H9 (cell line): Measurements from ENCODE around the gene PAM. TPM values are rescaled to one million over a fixed set of nuclear protein-coding genes. Genes with fewer than 3 reads are reported as not detected.
A peak's percentile ranks its signal among the peaks of the same experiment; 100 is the strongest.

Experiments used
- DNase-seq: peaks from one replicate; pipeline ENCODE4 v3.0.0-alpha.2; 2017
- H2AFZ ChIP-seq: one replicate; pipeline ENCODE4 v1.6.1; 2013; ENCODE audit warnings: mild to moderate bottlenecking, low read length, control low read depth, moderate library complexity
- H2AK5ac ChIP-seq: 2 replicates; pipeline ENCODE4 v1.6.1; 2013; ENCODE audit warnings: low read length, control low read depth, mixed read lengths; ENCODE audit not compliant: insufficient read length
- H2BK120ac ChIP-seq: one replicate; pipeline ENCODE4 v1.6.1; 2013; ENCODE audit warnings: low read depth, mild to moderate bottlenecking, low read length, control low read depth, inconsistent platforms; ENCODE audit not compliant: poor library complexity, severe bottlenecking
- H2BK12ac ChIP-seq: 2 replicates; pipeline ENCODE4 v1.6.1; 2013; ENCODE audit warnings: low read length, control low read depth, mixed read lengths, low read depth; ENCODE audit not compliant: insufficient read length
- H2BK15ac ChIP-seq: 2 replicates; pipeline ENCODE4 v1.6.1; 2013; ENCODE audit warnings: low read depth, low read length, control low read depth
- H2BK20ac ChIP-seq: one replicate; pipeline ENCODE4 v1.6.1; 2013; ENCODE audit warnings: low read depth, mild to moderate bottlenecking, low read length, control low read depth, inconsistent platforms; ENCODE audit not compliant: poor library complexity, severe bottlenecking
- H2BK5ac ChIP-seq: 2 replicates; pipeline ENCODE4 v1.6.1; 2013; ENCODE audit warnings: low read length, control low read depth, mixed read lengths; ENCODE audit not compliant: insufficient read length
- H3K14ac ChIP-seq: 2 replicates; pipeline ENCODE4 v1.6.1; 2013; ENCODE audit warnings: low read length, control low read depth; ENCODE audit not compliant: insufficient read depth
- H3K18ac ChIP-seq: 2 replicates; pipeline ENCODE4 v1.6.1; 2013; ENCODE audit warnings: low read depth, mild to moderate bottlenecking, mixed read lengths, low read length, control low read depth; ENCODE audit not compliant: insufficient read length
- H3K23ac ChIP-seq: 2 replicates; pipeline ENCODE4 v1.6.1; 2013; ENCODE audit warnings: low read length, control low read depth, mixed read lengths, low read depth; ENCODE audit not compliant: insufficient read length
- H3K23me2 ChIP-seq: 2 replicates; pipeline ENCODE4 v1.6.1; 2013; ENCODE audit warnings: low read depth, mild to moderate bottlenecking, mixed read lengths, low read length, control low read depth; ENCODE audit not compliant: insufficient read length, poor library complexity, severe bottlenecking
- H3K27ac ChIP-seq: 2 replicates; pipeline ENCODE4 v1.5.1; 2013; ENCODE audit warnings: low read length, control low read depth, mixed read lengths, low read depth; ENCODE audit not compliant: insufficient read length
- H3K27me3 ChIP-seq: 2 replicates; pipeline ENCODE4 v1.6.1; 2013; ENCODE audit warnings: low read length, control low read depth, inconsistent platforms; ENCODE audit not compliant: insufficient read depth
- H3K4ac ChIP-seq: 2 replicates; pipeline ENCODE4 v1.6.1; 2013; ENCODE audit warnings: low read depth, mild to moderate bottlenecking, control low read depth, inconsistent platforms, low read length, moderate library complexity
- H3K4me1 ChIP-seq: 2 replicates; pipeline ENCODE4 v1.6.1; 2013; ENCODE audit warnings: low read length, control low read depth, inconsistent platforms; ENCODE audit not compliant: insufficient read depth
- H3K4me2 ChIP-seq: 2 replicates; pipeline ENCODE4 v1.6.1; 2013; ENCODE audit warnings: low read length, control low read depth, mixed read lengths; ENCODE audit not compliant: insufficient read length, insufficient read depth
- H3K56ac ChIP-seq: 2 replicates; pipeline ENCODE4 v1.6.1; 2013; ENCODE audit warnings: low read depth, mild to moderate bottlenecking, mixed read lengths, low read length, control low read depth; ENCODE audit not compliant: insufficient read length
- H3K79me1 ChIP-seq: 2 replicates; pipeline ENCODE4 v1.6.1; 2013; ENCODE audit warnings: low read depth, mild to moderate bottlenecking, moderate library complexity, low read length, control low read depth, inconsistent platforms; ENCODE audit not compliant: insufficient read depth, poor library complexity, severe bottlenecking
- H3K79me2 ChIP-seq: 2 replicates; pipeline ENCODE4 v1.6.1; 2013; ENCODE audit warnings: low read length, control low read depth, inconsistent platforms; ENCODE audit not compliant: insufficient read depth
- H3K9ac ChIP-seq: 2 replicates; pipeline ENCODE4 v1.6.1; 2013; ENCODE audit warnings: low read length, control low read depth, mixed read lengths; ENCODE audit not compliant: insufficient read length; ENCODE audit errors: extremely low read depth
- H3K9me3 ChIP-seq: one replicate; pipeline ENCODE4 v1.6.1; 2013; ENCODE audit warnings: low read depth, low read length, inconsistent platforms; ENCODE audit not compliant: control insufficient read depth
- H3T11ph ChIP-seq: one replicate; pipeline ENCODE4 v1.6.1; 2013; ENCODE audit warnings: mild to moderate bottlenecking, low read length, control low read depth, inconsistent platforms
- H4K20me1 ChIP-seq: one replicate; pipeline ENCODE4 v1.6.1; 2013; ENCODE audit not compliant: control insufficient read depth, insufficient read length, insufficient read depth
- H4K5ac ChIP-seq: 2 replicates; pipeline ENCODE4 v1.6.1; 2013; ENCODE audit warnings: low read depth, mild to moderate bottlenecking, mixed read lengths, low read length, control low read depth; ENCODE audit not compliant: insufficient read length
- H4K8ac ChIP-seq: replicated peaks from 2 replicates; pipeline ENCODE4 v1.6.1; 2013; ENCODE audit warnings: low read length, control low read depth, mixed read lengths, low read depth; ENCODE audit not compliant: insufficient read length
- H4K91ac ChIP-seq: 2 replicates; pipeline ENCODE4 v1.6.1; 2013; ENCODE audit warnings: low read depth, mild to moderate bottlenecking, moderate library complexity, mixed read lengths, low read length, control low read depth; ENCODE audit not compliant: insufficient read length
- H3K27ac Mint-ChIP-seq, 3 experiments: 2 replicates in 2 of 3; 3 replicates in 1 of 3; pipeline ENCODE4 v1.8.0; 2020 to 2021; ENCODE audit warnings: mixed read lengths in 3 of 3, mild to moderate bottlenecking in 1 of 3, moderate library complexity in 1 of 3
- H3K27me3 Mint-ChIP-seq: 2 replicates; pipeline ENCODE4 v1.8.0; 2021; ENCODE audit warnings: low read depth, mild to moderate bottlenecking, moderate library complexity, mixed read lengths
- H3K36me3 Mint-ChIP-seq, 3 experiments: 2 replicates in 2 of 3; 3 replicates in 1 of 3; pipeline ENCODE4 v1.8.0; 2020 to 2021; ENCODE audit warnings: low read depth in 3 of 3, mixed read lengths in 3 of 3; ENCODE audit not compliant: insufficient read depth in 1 of 3
- H3K4me1 Mint-ChIP-seq, 2 experiments: 2 replicates each; pipeline ENCODE4 v1.8.0; 2020; ENCODE audit warnings: mixed read lengths in 2 of 2
- H3K4me3 Mint-ChIP-seq, 2 experiments: 2 replicates in 1 of 2; 3 replicates in 1 of 2; pipeline ENCODE4 v1.8.0; 2020 to 2021; ENCODE audit warnings: mild to moderate bottlenecking in 2 of 2, mixed read lengths in 2 of 2, moderate library complexity in 1 of 2
- H3K9me3 Mint-ChIP-seq, 2 experiments: 2 replicates in 1 of 2; 3 replicates in 1 of 2; pipeline ENCODE4 v1.8.0; 2020; ENCODE audit warnings: mild to moderate bottlenecking in 2 of 2, mixed read lengths in 2 of 2, moderate library complexity in 1 of 2
- CTCF ChIP-seq: fragments of 200-600 bp; sonication (generic); conservative IDR thresholded peaks from 3 replicates; pipeline ENCODE4 v1.8.0; 2021; ENCODE audit warnings: antibody characterized with exemption, mild to moderate bottlenecking
- total RNA-seq: library from RNA; stranded (reverse); gene quantifications from 2 replicates; pipeline ENCODE4 v1.2.1, GENCODE V29; 2021

Gene PAM
- total RNA-seq, 1 experiment from 2014 or later, result 31.5 TPM

- Mint-ChIP-seq H3K4me3 (no peak overlapping the region), H3K27me3 (no peaks in the 10 kb centered on the region), H3K4me1 (no peaks in the 10 kb centered on the region), H3K27ac (no peak overlapping the region), H3K9me3 (peaks cover 2 to 7% of the 10 kb centered on the region in 2 experiments; a peak in 3 of 5 replicates), H3K36me3 (peaks cover 5 to 22% (median 5%) of the 10 kb centered on the region in 3 experiments; a peak in 6 of 7 replicates)
- Histone ChIP-seq H4K5ac (no peak overlapping the region), H4K91ac (no peak overlapping the region), H3K23ac (no peak overlapping the region), H3K4ac (no peak overlapping the region), H3K79me2 (no peaks in the 10 kb centered on the region), H3K4me2 (no peak overlapping the region), H4K20me1 (no peaks in the 10 kb centered on the region), H3K9me3 (peaks cover 13% of the 10 kb centered on the region), H3K27ac (no peak overlapping the region), H2BK12ac (no peak overlapping the region), H4K8ac (no peak overlapping the region), H3K9ac (no peak overlapping the region), H2AFZ (no peak overlapping the region), H3K14ac (no peak overlapping the region), H2AK5ac (no peak overlapping the region), H3K4me1 (no peaks in the 10 kb centered on the region), H2BK120ac (no peak overlapping the region), H3K79me1 (no peaks in the 10 kb centered on the region), H2BK5ac (no peak overlapping the region), H3T11ph (no peak overlapping the region), H2BK15ac (no peak overlapping the region), H3K56ac (no peak overlapping the region), H2BK20ac (no peak overlapping the region), H3K27me3 (no peaks in the 10 kb centered on the region), H3K18ac (no peak overlapping the region), H3K23me2 (no peaks in the 10 kb centered on the region)
- TF ChIP-seq CTCF, result peak; percentile 58
- DNase-seq, result no peak
These were observed 276.5 kb downstream of the PAM start for GRCh38 chr5:103031607-103032006.
